Measurements from ENCODE around the gene TLL2. TPM values are rescaled to one million over a fixed set of nuclear protein-coding genes. Genes with fewer than 3 reads are reported as not detected.

The TLL2 gene
- total RNA-seq, 4 donors from 2014 or later, result 0.13 to 2.4 (median 1.8) TPM

- no peak overlapping the region for H3K27ac ChIP-seq
- H3K36me3 ChIP-seq, result no peaks in the 10 kb centered on the region
- DNase-seq, result no peak
- H3K4me3 ChIP-seq (replicated peaks in 1 of 3), result no peak overlapping the region
- intact Hi-C loops (cut with DNase I), result no loop called here
- no peaks in the 10 kb centered on the region for H3K9me3 ChIP-seq
- H3K4me1 ChIP-seq, result no peaks in the 10 kb centered on the region
- 87% methylated on average over 4 of the region's 4 CpGs for WGBS, 2 donors
- TF ChIP-seq POLR2A (IDR thresholded peaks at IDR 0.05) (no peak), CTCF (IDR thresholded peaks at IDR 0.05) (no peak)
- H3K27me3 ChIP-seq, result no peaks in the 10 kb centered on the region
Measured at GRCh38 chr10:96367470-96367869, 146.3 kb downstream of the TLL2 start.

- 82 to 88% methylated on average over 3 of the region's 3 CpGs for WGBS, 2 donors
- Histone ChIP-seq H3K4me1 (no peaks in the 10 kb centered on the region), H3K27ac (no peak overlapping the region), H3K9me3 (no peaks in the 10 kb centered on the region), H3K36me3 (no peaks in the 10 kb centered on the region), H3K27me3 (no peaks in the 10 kb centered on the region), H3K4me3 (replicated peaks in 1 of 3) (no peak overlapping the region)
- DNase-seq, result no peak
- intact Hi-C loops (cut with DNase I), result no loop called here
- TF ChIP-seq POLR2A (IDR thresholded peaks at IDR 0.05) (no peak), CTCF (IDR thresholded peaks at IDR 0.05) (no peak)
Measured at GRCh38 chr10:96366508-96366907, 147.2 kb downstream of the TLL2 start.

- WGBS, 2 donors, result 94% methylated on average over 3 of the region's 3 CpGs
Measured at GRCh38 chr10:96365571-96365970, 148.2 kb downstream of the TLL2 start.

GRCh38 chr10:96360766-96361165 lies 153.0 kb downstream of the TLL2 start:
- no peak for DNase-seq
- TF ChIP-seq CTCF (IDR thresholded peaks at IDR 0.05) (no peak), POLR2A (IDR thresholded peaks at IDR 0.05) (no peak)
- WGBS, 2 donors, result 69 to 91% methylated on average over 3 of the region's 3 CpGs
- intact Hi-C loops (cut with DNase I), result no loop called here
- H3K36me3 ChIP-seq, result no peaks in the 10 kb centered on the region
- no peak overlapping the region for H3K4me3 ChIP-seq (replicated peaks in 1 of 3)
- H3K9me3 ChIP-seq, result no peaks in the 10 kb centered on the region
- no peak overlapping the region for H3K27ac ChIP-seq
- no peaks in the 10 kb centered on the region for H3K4me1 ChIP-seq
- H3K27me3 ChIP-seq, result no peaks in the 10 kb centered on the region

More at GRCh38 chr10:96365571-96365970, 148.2 kb downstream of the TLL2 start:
- no peak for TF ChIP-seq CTCF (IDR thresholded peaks at IDR 0.05)
- TF ChIP-seq POLR2A (IDR thresholded peaks at IDR 0.05), result no peak
- Histone ChIP-seq H3K36me3 (no peaks in the 10 kb centered on the region), H3K27me3 (no peaks in the 10 kb centered on the region), H3K27ac (no peak overlapping the region), H3K4me1 (no peaks in the 10 kb centered on the region), H3K9me3 (no peaks in the 10 kb centered on the region), H3K4me3 (replicated peaks in 1 of 3) (no peak overlapping the region)
- intact Hi-C loops (cut with DNase I), result no loop called here
- no peak for DNase-seq

GRCh38 chr10:96360331-96360730 lies 153.4 kb downstream of the TLL2 start:
- H3K9me3 ChIP-seq, result no peaks in the 10 kb centered on the region
- no peak overlapping the region for H3K4me3 ChIP-seq (replicated peaks in 1 of 3)
- no peak for DNase-seq
- WGBS, 2 donors, result 94 to 95% methylated on average over 6 of the region's 6 CpGs
- intact Hi-C loops (cut with DNase I), result no loop called here
- H3K4me1 ChIP-seq, result no peaks in the 10 kb centered on the region
- no peaks in the 10 kb centered on the region for H3K36me3 ChIP-seq
- TF ChIP-seq POLR2A (IDR thresholded peaks at IDR 0.05), result no peak
- no peak for TF ChIP-seq CTCF (IDR thresholded peaks at IDR 0.05)
- no peak overlapping the region for H3K27ac ChIP-seq
- no peaks in the 10 kb centered on the region for H3K27me3 ChIP-seq
